B cell (primary cell): Measurements from ENCODE around the gene CCDC186. TPM values are rescaled to one million over a fixed set of nuclear protein-coding genes. Genes with fewer than 3 reads are reported as not detected.

ENCODE experiments used
- ATAC-seq: fragments of 200-7000 bp; cut with Tn5 transposase; one replicate; pipeline ENCODE4 v1.10.0; 2021; ENCODE audit warnings: low read depth, mild to moderate bottlenecking, moderate number of reproducible peaks, moderate library complexity
- CTCF ChIA-PET: fragments of 350-600 bp; sonication (Branson Sonifier 250); formaldehyde crosslinking; loops from one replicate; lab custom pipeline; 2021; ENCODE audit warnings: antibody characterized with exemption, inconsistent platforms; lab: Charles Lee
- POLR2A ChIA-PET: fragments of 350-600 bp; sonication (Branson Sonifier 250); formaldehyde crosslinking; loops from one replicate; lab custom pipeline; 2021; ENCODE audit warnings: antibody characterized with exemption; lab: Charles Lee
- DNase-seq: peaks from one replicate; pipeline ENCODE4 v3.0.0; 2013
- H2AFZ ChIP-seq: 2 replicates; pipeline ENCODE4 v1.6.1; 2012; ENCODE audit warnings: mild to moderate bottlenecking, low read depth, low read length; ENCODE audit not compliant: insufficient read depth, poor library complexity, severe bottlenecking
- H3K27ac ChIP-seq, 2 donors: 1 replicate in 1 of 2; 2 replicates in 1 of 2; pipeline ENCODE4 v1.5.1; 2012 to 2013; ENCODE audit warnings: low read length in 2 of 2, mild to moderate bottlenecking in 2 of 2, moderate library complexity in 1 of 2
- H3K27me3 ChIP-seq, 4 experiments: fragments of 200-600 bp in 1 of 4; sonication (generic) in 1 of 4; replicated peaks in 1 of 4; 1 replicate in 2 of 4; 2 replicates in 2 of 4; pipeline versions ENCODE4 v1.6.1 to v1.7.0; 2013 to 2016; ENCODE audit warnings: low read length in 3 of 4, mild to moderate bottlenecking in 2 of 4, mixed read lengths in 1 of 4, moderate library complexity in 1 of 4; ENCODE audit not compliant: insufficient read depth in 4 of 4, control insufficient read depth in 3 of 4; ENCODE audit errors: control extremely low read depth in 1 of 4
- H3K36me3 ChIP-seq, 2 experiments: replicated peaks in 1 of 2; 1 replicate in 1 of 2; 2 replicates in 1 of 2; pipeline versions ENCODE4 v1.6.1 to v1.7.1; 2013; ENCODE audit warnings: low read length in 1 of 2; ENCODE audit not compliant: insufficient read depth in 2 of 2, control insufficient read depth in 1 of 2; ENCODE audit errors: control extremely low read depth in 1 of 2, extremely low read depth in 1 of 2
- H3K4me1 ChIP-seq, 2 donors: fragments of 200-600 bp in 1 of 2; sonication (generic) in 1 of 2; 1 replicate in 1 of 2; 2 replicates in 1 of 2; pipeline versions ENCODE4 v1.5.1 to v1.6.1; 2013 to 2017; ENCODE audit warnings: low read length in 2 of 2; ENCODE audit not compliant: control insufficient read depth in 2 of 2, insufficient read depth in 2 of 2
- H3K4me2 ChIP-seq: replicated peaks from 2 replicates; pipeline ENCODE3; 2012; ENCODE audit warnings: mild to moderate bottlenecking, low read depth, low read length; ENCODE audit not compliant: poor library complexity, severe bottlenecking
- H3K4me3 ChIP-seq, 5 experiments: fragments of 200-600 bp in 1 of 5; sonication (generic) in 1 of 5; 1 replicate in 3 of 5; 2 replicates in 2 of 5; pipeline versions ENCODE4 v1.5.1 to v1.7.0; 2011 to 2016; ENCODE audit warnings: low read length in 4 of 5, mild to moderate bottlenecking in 4 of 5, low read depth in 2 of 5, control low read depth in 1 of 5, moderate library complexity in 1 of 5; ENCODE audit not compliant: insufficient read depth in 1 of 5; ENCODE audit errors: control extremely low read depth in 1 of 5, extremely low read depth in 1 of 5
- H3K79me2 ChIP-seq: fragments of 200-600 bp; sonication (generic); one replicate; pipeline ENCODE4 v1.6.0; 2016; ENCODE audit warnings: low read length; ENCODE audit not compliant: control insufficient read depth, insufficient read depth
- H3K9ac ChIP-seq: fragments of 200-600 bp; sonication (generic); 2 replicates; pipeline ENCODE4 v1.6.1; 2017; ENCODE audit warnings: mild to moderate bottlenecking, low read length, moderate library complexity
- H3K9me3 ChIP-seq, 3 donors: one replicate each; pipeline versions ENCODE4 v1.6.1 to v1.7.1; 2013; ENCODE audit warnings: low read length in 2 of 3; ENCODE audit not compliant: control insufficient read depth in 2 of 3, insufficient read depth in 1 of 3; ENCODE audit errors: control extremely low read depth in 1 of 3
- H4K20me1 ChIP-seq: 2 replicates; pipeline ENCODE4 v1.6.0; 2012; ENCODE audit warnings: mild to moderate bottlenecking, low read length; ENCODE audit not compliant: insufficient read depth, control insufficient read depth, poor library complexity, severe bottlenecking
- H3K27ac Mint-ChIP-seq: one replicate; pipeline ENCODE4 v1.8.0; 2021; ENCODE audit warnings: mixed read lengths
- H3K27me3 Mint-ChIP-seq: one replicate; pipeline ENCODE4 v1.8.0; 2021; ENCODE audit warnings: mixed read lengths
- H3K4me1 Mint-ChIP-seq: one replicate; pipeline ENCODE4 v1.8.0; 2021; ENCODE audit warnings: mixed read lengths
- H3K4me3 Mint-ChIP-seq: one replicate; pipeline ENCODE4 v1.8.0; 2021; ENCODE audit warnings: mixed read lengths
- H3K9me3 Mint-ChIP-seq: one replicate; pipeline ENCODE4 v1.8.0; 2022; ENCODE audit warnings: mixed read lengths; ENCODE audit not compliant: insufficient read depth
- EZH2 ChIP-seq: IDR thresholded peaks from 2 replicates; pipeline ENCODE4 v1.6.1; 2012; ENCODE audit warnings: borderline replicate concordance, low read depth, mild to moderate bottlenecking, moderate library complexity, low read length; ENCODE audit not compliant: insufficient read depth, poor library complexity, severe bottlenecking
- WGBS: methylation state at CpG from one replicate; pipeline ENCODE4 v1.1.5; 2013; ENCODE audit warnings: missing lambda C conversion rate; ENCODE audit not compliant: insufficient coverage; 5-methylcytosine and 5-hydroxymethylcytosine counted together
- intact Hi-C: fragments of 100-400 bp; cut with micrococcal nuclease; formaldehyde crosslinking; loops from one replicate; pipeline ENCODE4 v1.10.0; 2022
- polyA plus RNA-seq: library from polyadenylated mRNA; depleted of rRNA; stranded (reverse); fragments of >200 nt; gene quantifications from 2 replicates; pipeline ENCODE4 v1.2.3, GENCODE V29; 2012
- total RNA-seq, 2 donors: library from RNA; stranded (reverse); fragments of 120-200 nt in 1 of 2; gene quantifications; 1 replicate in 1 of 2; 2 replicates in 1 of 2; pipeline versions ENCODE4 v1.2.3 to v1.2.4, GENCODE V29; 2013 to 2022
- TF ChIP-seq, protein P1 (sequence below): fragments of 200-600 bp; IDR thresholded peaks from one replicate; pipeline ENCODE4 v1.8.0; 2022; ENCODE audit warnings: antibody characterized with exemption, mild to moderate bottlenecking

The CCDC186 gene
- total and polyA plus RNA-seq, 2 donors (not counting 1 experiment from before 2014, with no cell fraction given), result 8.0 to 33.8 TPM

DNA sequence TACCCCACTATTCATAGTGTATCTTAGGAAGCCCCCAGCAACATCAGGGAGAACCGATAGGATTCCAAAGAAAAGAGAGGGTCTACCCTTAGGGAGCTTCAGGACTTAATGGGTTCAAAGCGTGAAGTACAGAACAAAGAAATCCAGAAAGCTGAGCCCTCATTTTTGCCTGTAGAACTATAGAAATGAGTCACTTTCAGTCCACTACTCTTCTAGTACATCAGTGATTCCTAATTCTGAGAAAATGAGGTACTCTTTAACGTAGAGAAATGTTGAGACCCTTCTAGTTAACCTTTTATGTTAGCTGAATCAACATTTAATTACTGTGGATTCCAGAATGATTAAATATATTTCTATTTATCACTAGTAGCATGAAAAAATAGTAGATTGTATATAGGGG lies 6.9 kb upstream of the CCDC186 start:
- Histone ChIP-seq H3K4me1 (no peaks in the 10 kb centered on the region), H3K27ac (no peak overlapping the region), H4K20me1 (no peaks in the 10 kb centered on the region), H3K4me3 (no peak overlapping the region), H3K9ac (no peak overlapping the region), H2AFZ (no peak overlapping the region), H3K9me3 (no peaks in the 10 kb centered on the region), H3K79me2 (no peaks in the 10 kb centered on the region), H3K27me3 (no peaks in the 10 kb centered on the region), H3K4me2 (no peak overlapping the region), H3K36me3 (no peaks in the 10 kb centered on the region)
- no peaks in the 10 kb centered on the region for H3K4me1 Mint-ChIP-seq
- DNase-seq (no peak), ATAC-seq (no peak)
- WGBS, result 80% methylated on average over 1 of the region's 3 CpGs
- H3K9me3 Mint-ChIP-seq, result no peaks in the 10 kb centered on the region
- no peak overlapping the region for H3K27ac Mint-ChIP-seq
- peaks cover 5% of the 10 kb centered on the region for H3K27me3 Mint-ChIP-seq
- ChIA-PET CTCF (no interaction called here), POLR2A (no interaction called here)
- intact Hi-C loops, result no loop called here
- no peak overlapping the region for H3K4me3 Mint-ChIP-seq
- no peak for TF ChIP-seq EZH2
- TF ChIP-seq, protein P1, sequence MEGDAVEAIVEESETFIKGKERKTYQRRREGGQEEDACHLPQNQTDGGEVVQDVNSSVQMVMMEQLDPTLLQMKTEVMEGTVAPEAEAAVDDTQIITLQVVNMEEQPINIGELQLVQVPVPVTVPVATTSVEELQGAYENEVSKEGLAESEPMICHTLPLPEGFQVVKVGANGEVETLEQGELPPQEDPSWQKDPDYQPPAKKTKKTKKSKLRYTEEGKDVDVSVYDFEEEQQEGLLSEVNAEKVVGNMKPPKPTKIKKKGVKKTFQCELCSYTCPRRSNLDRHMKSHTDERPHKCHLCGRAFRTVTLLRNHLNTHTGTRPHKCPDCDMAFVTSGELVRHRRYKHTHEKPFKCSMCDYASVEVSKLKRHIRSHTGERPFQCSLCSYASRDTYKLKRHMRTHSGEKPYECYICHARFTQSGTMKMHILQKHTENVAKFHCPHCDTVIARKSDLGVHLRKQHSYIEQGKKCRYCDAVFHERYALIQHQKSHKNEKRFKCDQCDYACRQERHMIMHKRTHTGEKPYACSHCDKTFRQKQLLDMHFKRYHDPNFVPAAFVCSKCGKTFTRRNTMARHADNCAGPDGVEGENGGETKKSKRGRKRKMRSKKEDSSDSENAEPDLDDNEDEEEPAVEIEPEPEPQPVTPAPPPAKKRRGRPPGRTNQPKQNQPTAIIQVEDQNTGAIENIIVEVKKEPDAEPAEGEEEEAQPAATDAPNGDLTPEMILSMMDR, result no peak

DNA sequence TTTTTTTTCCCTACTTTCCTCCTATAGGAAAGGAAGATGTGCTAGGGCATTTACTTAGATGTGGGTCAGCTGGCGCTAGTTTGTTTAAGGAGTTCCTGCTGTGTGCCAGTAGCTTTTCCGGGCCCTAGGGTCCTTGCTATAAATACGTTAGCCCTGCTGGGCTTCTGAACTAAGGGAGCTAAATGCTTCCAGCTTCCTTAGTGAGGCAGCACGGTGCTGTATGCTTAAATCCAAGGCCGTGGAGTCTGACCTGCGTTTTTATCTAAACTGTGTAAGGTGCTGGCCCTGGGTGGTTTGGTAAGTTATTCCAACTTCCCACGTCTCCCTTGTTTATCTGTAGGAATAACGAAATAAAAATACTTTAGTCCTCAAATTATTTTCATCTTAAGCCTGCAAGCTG lies 5.7 kb upstream of the CCDC186 start:
- no peak for TF ChIP-seq EZH2
- TF ChIP-seq, protein P1, result no peak
- intact Hi-C loops, result loop anchor here (10.0 kb wide), 1 partner anchor 645 kb away; the partner anchor contains the start of gene FHIP2A

More for the DNA sequence above, 5.7 kb upstream of the CCDC186 start:
- Histone ChIP-seq H3K36me3 (no peaks in the 10 kb centered on the region), H2AFZ (no peak overlapping the region), H3K27me3 (no peaks in the 10 kb centered on the region), H3K9me3 (no peaks in the 10 kb centered on the region), H3K9ac (no peak overlapping the region), H3K4me1 (peaks cover 0 to 3% of the 10 kb centered on the region in 2 donors), H4K20me1 (no peaks in the 10 kb centered on the region), H3K4me2 (no peak overlapping the region), H3K79me2 (peaks cover 10% of the 10 kb centered on the region), H3K4me3 (no peak overlapping the region), H3K27ac (no peak overlapping the region)
- WGBS, result 93% methylated on average over 4 of the region's 8 CpGs
- DNase-seq, result no peak
- ChIA-PET POLR2A (no interaction called here), CTCF (no interaction called here)
- Mint-ChIP-seq H3K27ac (no peak overlapping the region), H3K9me3 (no peaks in the 10 kb centered on the region), H3K4me1 (peaks cover 5% of the 10 kb centered on the region), H3K4me3 (no peak overlapping the region), H3K27me3 (peaks cover 5% of the 10 kb centered on the region)
- ATAC-seq, result no peak
